Ishikawa (cell line): ENCODE measurements around the gene OR6F1.

ENCODE experiments used
- CEBPB ChIP-seq: IDR thresholded peaks from 2 replicates; pipeline ENCODE4 v1.6.1; 2012
- EGR1 ChIP-seq: IDR thresholded peaks from 2 replicates; pipeline ENCODE4 v1.6.1; 2012
- FOXM1 ChIP-seq: IDR thresholded peaks from 2 replicates; pipeline ENCODE4 v1.6.1; 2012; ENCODE audit warnings: low read depth, borderline replicate concordance
- NFIC ChIP-seq: IDR thresholded peaks from 2 replicates; pipeline ENCODE4 v1.6.1; 2012
- TAF1 ChIP-seq: IDR thresholded peaks from 2 replicates; pipeline ENCODE4 v1.6.1; 2012; ENCODE audit warnings: low read depth, mild to moderate bottlenecking
- TCF12 ChIP-seq: IDR thresholded peaks from 2 replicates; pipeline ENCODE4 v1.6.1; 2012; ENCODE audit warnings: low read depth

DNA sequence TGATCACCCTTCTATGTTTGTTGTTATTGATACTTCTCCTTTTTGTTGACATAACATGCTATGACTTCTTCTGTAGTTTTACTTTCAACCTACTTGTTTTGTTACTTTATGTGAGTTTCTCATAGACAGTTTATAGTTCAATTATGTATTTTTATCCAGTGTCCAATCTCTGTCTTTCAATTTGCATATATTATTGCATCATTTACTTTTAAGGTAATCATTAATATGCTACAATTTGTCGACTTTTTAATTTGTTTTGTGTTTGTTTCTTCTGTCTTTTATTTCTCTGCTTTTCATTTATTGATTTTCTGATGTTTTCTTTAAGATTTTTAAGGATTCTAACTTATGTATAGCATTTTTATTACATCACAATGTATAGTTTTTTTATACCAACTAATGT is 47.2 kb downstream of the OR6F1 start:
- TF ChIP-seq TAF1 (no peak), TCF12 (no peak), NFIC (no peak), CEBPB (no peak), EGR1 (no peak), FOXM1 (no peak)
